HG02642 (cell line): ENCODE results near the gene AKAP14.
"Not testable (repeated sequence)": the region's sequence is repeated elsewhere in the genome, so short reads cannot be mapped to it uniquely, and the experiment has no call there.

Source experiments
- ATAC-seq: cut with Tn5 transposase; IDR thresholded peaks from one replicate; pipeline ENCODE4 v1.9.1; 2021; ENCODE audit warnings: mild to moderate bottlenecking; ENCODE audit not compliant: unreplicated experiment, poor library complexity

Gene AKAP14

GRCh38 chrX:119919835-119920585 lies 24.3 kb downstream of the AKAP14 start:
- ATAC-seq, result no peak

DNA sequence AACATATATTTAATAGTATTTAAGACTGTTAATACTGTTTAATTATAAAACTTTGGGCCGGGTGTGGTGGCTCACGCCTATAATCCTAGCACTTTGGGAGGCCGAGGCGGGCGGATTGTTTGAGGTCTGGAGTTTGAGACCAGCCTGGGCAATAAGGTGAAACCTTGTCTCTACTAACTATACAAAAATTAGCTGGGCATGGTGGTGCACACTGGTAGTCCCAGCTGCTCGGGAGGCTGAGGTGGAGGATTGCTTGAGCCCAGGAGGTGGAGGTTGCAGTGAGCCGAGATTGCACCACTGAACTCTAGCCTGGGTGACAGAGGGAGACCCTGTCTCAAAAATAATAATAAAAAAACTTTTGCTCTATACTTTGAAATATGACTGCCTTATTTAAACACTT lies 26.7 kb downstream of the AKAP14 start:
- ATAC-seq, result not testable (repeated sequence)

DNA sequence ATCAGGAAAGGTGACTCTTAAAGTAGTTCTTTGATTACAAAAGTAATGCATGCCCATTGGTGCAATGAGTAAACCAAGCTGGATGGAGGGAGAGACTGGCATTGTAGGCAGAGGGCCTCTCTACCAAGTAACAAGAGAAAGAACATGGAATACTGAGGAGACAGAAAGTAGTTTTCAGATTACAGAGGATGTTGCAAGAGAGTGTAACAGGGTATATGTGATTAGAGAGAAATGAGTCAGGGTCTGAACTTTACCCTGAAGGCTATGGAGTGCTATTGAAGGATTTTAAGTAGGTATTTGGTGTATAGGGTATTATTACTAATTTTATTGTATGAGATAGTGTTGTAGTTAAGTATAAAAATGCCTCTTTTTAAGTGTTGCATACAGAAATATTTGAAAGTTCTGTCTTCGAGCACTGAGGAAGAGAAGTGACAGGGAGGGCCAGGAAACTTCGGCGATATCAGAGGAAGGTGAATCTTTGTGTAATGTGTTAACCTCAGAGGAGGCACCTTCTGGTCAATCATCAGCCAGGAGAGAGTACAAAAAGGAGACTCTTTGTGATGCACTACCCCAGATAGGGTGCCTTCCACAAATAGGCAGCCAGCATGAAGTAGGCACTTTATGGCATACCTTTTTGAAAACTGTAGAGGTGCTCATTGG lies 39.7 kb downstream of the AKAP14 start:
- no peak for ATAC-seq

GRCh38 chrX:119941336-119941735 lies 45.6 kb downstream of the AKAP14 start:
- no peak for ATAC-seq

GRCh38 chrX:119942173-119942819 lies 46.6 kb downstream of the AKAP14 start:
- ATAC-seq, result no peak

GRCh38 chrX:119942831-119943184 lies 47.1 kb downstream of the AKAP14 start:
- ATAC-seq, result peak; percentile 21

DNA sequence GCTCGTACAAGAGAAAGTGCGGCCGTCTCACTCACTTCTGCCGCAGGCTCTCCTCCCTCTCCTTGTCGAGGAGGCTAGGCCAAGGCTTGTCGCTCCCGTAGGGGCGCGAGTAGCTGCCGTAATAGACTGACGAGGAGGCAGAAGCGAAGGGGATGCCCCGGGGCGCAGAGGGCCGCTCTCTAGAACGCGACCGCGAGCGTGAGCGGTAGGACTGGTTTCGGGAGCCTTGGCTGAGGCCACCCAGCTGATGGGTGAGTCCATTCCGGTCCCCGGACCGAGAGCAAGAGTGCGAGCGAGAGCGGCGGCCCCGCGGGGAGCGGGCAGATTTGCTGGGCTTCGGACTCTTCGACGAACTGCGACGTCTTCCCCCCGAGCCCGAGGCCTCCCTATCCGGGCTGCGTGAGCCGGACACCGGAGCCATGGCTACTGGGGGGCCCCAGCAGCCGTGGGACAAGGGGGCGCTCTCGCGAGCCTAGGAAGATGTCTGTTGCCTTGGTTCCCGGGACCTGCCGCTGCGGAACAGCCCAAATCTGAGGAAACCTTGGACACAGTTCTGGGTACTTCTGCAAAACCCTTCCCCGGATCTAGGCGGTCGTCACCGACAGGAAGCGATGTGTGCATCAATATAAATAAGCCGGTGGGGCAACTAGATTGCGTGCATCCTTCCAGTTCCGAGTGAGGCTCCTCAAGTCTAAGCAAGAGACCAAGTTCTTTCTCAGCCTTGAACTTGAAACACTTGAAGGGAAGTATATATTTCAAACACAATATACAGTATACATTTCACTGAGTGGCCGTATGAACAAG lies 47.7 kb downstream of the AKAP14 start, which contains the start of gene NKAP:
TSS of gene NKAP (minus strand) at position 567 of the 804 bp plus-strand sequence. CDS start at position 421, 146 bp downstream.
- peak; percentile 84 for ATAC-seq

GRCh38 chrX:119945481-119945880 lies 49.8 kb downstream of the AKAP14 start:
- no peak for ATAC-seq

DNA sequence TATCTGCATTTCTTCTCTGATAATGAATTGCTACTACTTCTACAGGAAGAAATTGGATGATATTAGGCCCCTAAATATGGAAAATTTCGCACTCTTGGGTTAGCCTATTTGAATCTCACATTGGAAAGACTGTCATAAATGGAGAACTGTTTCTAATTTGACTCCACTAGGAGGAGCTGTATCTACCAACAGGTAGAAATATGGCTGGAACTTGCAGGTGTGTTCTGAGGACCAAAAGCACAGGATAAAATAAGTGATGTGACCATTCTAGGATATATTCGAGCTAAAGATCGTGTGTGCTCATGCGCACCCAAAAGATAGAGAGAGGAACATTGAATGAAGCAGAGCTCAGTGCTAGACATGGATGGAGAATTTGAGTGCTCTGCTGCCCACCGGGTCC lies 52.7 kb downstream of the AKAP14 start:
- ATAC-seq, result no peak

- no peak for ATAC-seq
These were observed 58.7 kb downstream of the AKAP14 start for GRCh38 chrX:119954374-119954773.

DNA sequence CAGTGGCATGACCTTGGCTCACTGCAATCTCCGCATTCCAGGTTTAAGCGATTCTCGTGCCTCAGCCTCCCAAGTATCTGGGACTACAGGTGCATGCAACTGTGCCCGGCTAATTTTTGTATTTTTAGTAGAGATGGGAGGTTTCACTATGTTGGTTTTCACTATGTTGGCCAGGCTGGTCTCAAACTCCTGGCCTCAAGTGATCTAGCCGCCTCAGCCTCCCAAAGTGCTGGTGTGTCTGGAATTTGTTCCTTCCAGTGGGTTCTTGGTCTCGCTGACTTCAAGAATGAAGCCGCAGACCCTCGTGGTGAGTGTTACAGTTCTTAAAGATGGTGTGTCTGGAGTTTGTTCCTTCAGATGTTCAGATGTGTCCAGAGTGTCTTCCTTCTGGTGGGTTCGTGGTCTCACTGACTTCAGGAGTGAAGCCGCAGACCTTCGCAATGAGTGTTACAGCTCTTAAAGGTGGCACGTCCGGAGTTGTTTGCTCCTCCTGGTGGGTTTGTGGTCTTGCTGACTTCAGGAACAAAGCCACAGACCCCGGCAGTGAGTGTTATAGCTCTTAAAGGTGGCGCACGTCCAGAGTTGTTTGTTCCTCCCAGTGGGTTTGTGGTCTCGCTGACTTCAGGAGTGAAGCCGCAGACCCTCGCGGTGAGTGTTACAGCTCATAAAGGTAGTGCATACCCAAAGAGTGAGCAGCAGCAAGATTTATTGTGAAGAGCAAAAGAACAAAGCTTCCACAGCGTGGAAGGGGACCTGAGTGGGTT lies 60.3 kb downstream of the AKAP14 start:
- not testable (repeated sequence) for ATAC-seq

DNA sequence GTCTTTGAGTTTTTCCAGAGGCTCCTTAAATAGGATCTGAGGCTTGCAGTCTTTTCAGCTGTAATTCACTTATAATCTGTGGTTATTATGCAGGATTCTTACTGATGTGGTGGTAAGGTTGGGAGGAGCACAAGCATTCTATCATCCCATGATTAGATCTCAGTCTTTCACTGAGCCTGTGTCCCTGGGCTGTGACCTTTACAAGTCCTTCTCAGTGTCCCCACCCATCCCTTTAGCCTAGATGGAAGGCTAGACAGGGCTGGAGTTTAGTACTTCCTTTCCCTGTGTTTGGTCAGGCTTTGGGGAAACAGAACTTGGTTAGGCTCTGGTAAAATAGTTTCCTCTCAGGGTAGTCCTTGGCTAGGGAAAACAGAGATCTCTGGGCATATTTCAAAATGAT lies 64.9 kb downstream of the AKAP14 start:
- no peak for ATAC-seq

DNA sequence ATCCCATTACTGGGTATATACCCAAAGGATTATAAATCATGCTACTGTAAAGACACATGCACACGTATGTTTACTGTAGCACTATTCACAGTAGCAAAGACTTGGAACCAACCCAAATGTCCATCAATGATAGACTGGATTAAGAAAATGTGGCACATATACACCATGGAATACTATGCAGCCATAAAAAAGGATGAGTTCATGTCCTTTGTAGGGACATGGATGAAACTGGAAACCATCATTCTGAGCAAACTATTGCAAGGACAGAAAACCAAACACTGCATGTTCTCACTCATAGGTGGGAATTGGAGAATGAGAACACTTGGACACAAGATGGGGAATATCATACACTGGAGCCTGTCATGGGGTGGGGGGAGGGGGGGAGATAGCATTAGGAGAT lies 71.1 kb downstream of the AKAP14 start:
- ATAC-seq, result not testable (repeated sequence)
